Measurements from ENCODE around the gene ANO6.

DNA sequence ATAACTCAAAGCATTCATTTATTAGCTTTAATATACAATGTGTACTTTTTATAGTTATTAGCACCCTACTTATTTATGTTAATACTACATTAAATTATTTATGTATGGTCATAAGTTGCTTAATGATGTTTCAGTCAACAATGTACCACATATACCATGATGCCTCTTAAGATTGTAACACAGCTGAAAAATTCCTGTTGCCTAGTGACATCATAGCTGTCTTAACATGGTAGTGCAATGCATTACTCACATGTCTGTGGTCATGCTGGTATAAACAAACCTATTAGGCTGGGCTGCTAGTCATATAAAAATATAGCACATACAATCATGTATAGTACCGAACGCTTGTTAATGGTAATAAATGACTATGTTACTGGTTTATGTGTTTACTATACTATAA lies 120.4 kb downstream of the ANO6 start:
- no peak for TF ChIP-seq EZH2phosphoT487 (IDR thresholded peaks at IDR 0.05)
- TF ChIP-seq CTCF (IDR thresholded peaks at IDR 0.05) = no peak

All from neural progenitor cell (in vitro differentiated cells).